ENCODE data around the gene ANTKMT. TPM values are rescaled to one million over a fixed set of nuclear protein-coding genes. Genes with fewer than 3 reads are reported as not detected.

ANTKMT gene
- total and polyA plus RNA-seq, 2 of the 8 experiments (the other 6 are each of a cell fraction or from before 2014, with no cell fraction given): 26.5 to 26.6 TPM

DNA sequence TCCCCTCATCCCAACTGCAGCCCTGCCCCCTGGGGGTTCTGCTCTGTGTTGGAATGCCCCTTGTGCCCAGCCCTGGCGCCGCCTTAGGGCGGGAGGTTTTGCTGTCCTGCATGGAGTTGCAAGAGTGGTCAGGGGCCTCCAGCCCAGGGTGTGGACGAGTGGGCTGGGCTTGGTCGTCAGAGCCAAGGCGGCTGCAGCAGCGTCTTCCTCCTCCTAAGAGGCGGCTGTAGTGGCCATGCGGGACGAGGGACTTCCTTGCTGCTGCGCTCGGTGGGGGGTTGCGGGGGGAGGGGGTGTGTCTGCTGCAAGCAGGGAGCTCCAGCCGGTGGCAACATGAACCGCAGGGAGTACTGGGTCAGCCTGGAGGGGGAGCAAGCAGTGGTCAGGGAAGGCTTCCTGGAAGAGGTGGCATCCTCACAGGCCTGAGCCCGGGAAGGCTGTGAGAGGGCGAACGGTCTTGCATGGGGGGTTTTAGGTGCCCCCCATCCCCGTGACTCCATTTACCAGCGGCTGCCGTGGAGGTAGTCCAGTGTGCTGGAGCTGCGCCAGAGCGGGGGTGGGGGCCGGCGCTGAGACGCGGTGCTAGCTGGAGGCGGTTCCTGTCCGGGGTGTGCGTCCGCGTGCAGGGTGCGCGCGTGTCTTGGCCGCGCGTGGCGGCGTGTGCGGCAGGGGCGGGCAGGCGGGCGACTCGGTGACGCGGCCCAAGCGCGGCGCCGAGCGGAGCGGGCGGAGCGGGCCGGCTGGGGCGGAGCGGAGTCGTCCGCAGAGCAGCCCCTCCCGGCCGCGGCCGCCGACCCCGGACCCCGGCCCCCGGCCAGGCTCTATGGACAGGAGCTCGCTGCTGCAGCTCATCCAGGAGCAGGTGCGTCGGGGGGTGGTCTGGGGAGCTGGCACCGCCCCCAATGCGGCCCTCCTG lies 45.7 kb upstream of the ANTKMT start, which contains the start of gene RHBDL1:
TSS of gene RHBDL1 (plus strand) at position 704 of the 916 bp plus-strand sequence. CDS start at position 824, 120 bp downstream.
- FAIRE-seq (no peak), DNase-seq (ENCODE audit: low read depth in 1 of 2, low spot score in 2 of 2) (peak; percentile 68 to 80)
- Histone ChIP-seq H2BK120ac (replicated peaks; ENCODE audit: low read depth, low read length) (no peak within 1 kb of the TSS), H3K79me2 (ENCODE audit: control insufficient read depth in 1 of 2, insufficient read depth in 2 of 2, low read length in 2 of 2) (no peaks in the 10 kb centered on the region), H4K5ac (ENCODE audit: insufficient read length, low read depth, low read length) (no peak within 1 kb of the TSS), H3K4ac (replicated peaks; ENCODE audit: insufficient read length, low read depth, low read length) (peak within 1 kb of the TSS; percentile 69), H3K9me3 (ENCODE audit: insufficient read depth in 2 of 2, low read depth in 1 of 2, low read length in 1 of 2) (no peaks in the 10 kb centered on the region), H3K14ac (ENCODE audit: insufficient read length) (no peak within 1 kb of the TSS), H3K4me2 (ENCODE audit: insufficient read depth in 1 of 2, low read depth in 2 of 2, low read length in 2 of 2) (peak within 1 kb of the TSS; percentile 79 to 99), H4K20me1 (replicated peaks in 1 of 2; ENCODE audit: control insufficient read depth in 1 of 2, insufficient read depth in 2 of 2, low read length in 2 of 2) (peaks cover 5 to 25% of the 10 kb centered on the region in 2 experiments), H3K4me1 (replicated peaks in 1 of 4; ENCODE audit: control insufficient read depth in 3 of 4, insufficient read depth in 4 of 4, low read length in 3 of 4) (peaks cover 0 to 30% (median 23%) of the 10 kb centered on the region in 4 experiments; a peak in 6 of 7 replicates), H3K4me3 (ENCODE audit: extremely low read depth in 1 of 4, insufficient read depth in 2 of 4, low read depth in 3 of 4, low read length in 4 of 4) (peak within 1 kb of the TSS; percentile 39 to 74 (median 54)), H3K27me3 (replicated peaks in 1 of 4; ENCODE audit: control insufficient read depth in 3 of 4, extremely low read depth in 1 of 4, insufficient read depth in 3 of 4, low read length in 3 of 4) (peaks cover 0 to 2% (median 0%) of the 10 kb centered on the region in 4 experiments; a peak in 2 of 7 replicates), H2BK20ac (ENCODE audit: low read length) (peak within 1 kb of the TSS; percentile 61; the same call in 1 of the 2 replicates), H4K8ac (ENCODE audit: extremely low read depth, insufficient read depth, low read length) (no peak within 1 kb of the TSS), H3K27ac (ENCODE audit: low read depth, low read length) (no peak within 1 kb of the TSS), H2BK5ac (ENCODE audit: low read depth, low read length) (peak within 1 kb of the TSS; percentile 56; the same call in 1 of the 2 replicates), H2BK12ac (ENCODE audit: low read depth, low read length) (peak within 1 kb of the TSS; percentile 96; the same call in 1 of the 2 replicates), H2AFZ (ENCODE audit: low read length) (no peak within 1 kb of the TSS), H3K79me1 (ENCODE audit: low read depth, low read length) (no peaks in the 10 kb centered on the region), H3K56ac (replicated peaks; ENCODE audit: insufficient read length, low read depth, low read length) (peak within 1 kb of the TSS; percentile 9), H3K18ac (ENCODE audit: extremely low read depth, low read length) (peak within 1 kb of the TSS; percentile 60), H3K23ac (ENCODE audit: insufficient read length) (no peak within 1 kb of the TSS), H4K91ac (replicated peaks; ENCODE audit: insufficient read length, low read length) (peak within 1 kb of the TSS; percentile 52), H2AK5ac (ENCODE audit: low read depth, low read length) (peak within 1 kb of the TSS; percentile 75; the same call in 1 of the 2 replicates), H3K9ac (replicated peaks in 1 of 4; ENCODE audit: extremely low read depth in 1 of 4, low read depth in 3 of 4, low read length in 3 of 4) (peak within 1 kb of the TSS in 1 of 4 experiments; percentile 20; a peak in 1 of 7 replicates), H3K23me2 (ENCODE audit: low read depth, low read length) (peaks cover 9% of the 10 kb centered on the region), H3K36me3 (ENCODE audit: control insufficient read depth in 2 of 4, insufficient read depth in 4 of 4, low read length in 3 of 4) (peaks cover 10 to 35% (median 27%) of the 10 kb centered on the region in 4 experiments; a peak in 7 of 8 replicates), H2BK15ac (ENCODE audit: low read length) (peak within 1 kb of the TSS; percentile 92; the same call in 1 of the 2 replicates)
- CTCF ChIA-PET (ENCODE audit: partially characterized antibody): interaction anchor here (0.7 to 12.0 kb wide), 10 partner anchors 8 to 93 kb away, joined by 3 to 75 read pairs (median 4); partner anchors contain the start of genes RHOT2 and WDR24
- WGBS, 2 experiments (ENCODE audit: extremely low coverage in 1 of 2, insufficient coverage in 1 of 2, insufficient read length in 1 of 2, insufficient replicate concordance in 2 of 2, low coverage in 1 of 2, low lambda C conversion rate in 2 of 2, missing lambda C conversion rate in 1 of 2): 8% methylated on average over 39 of the region's 73 CpGs; no CpG with 5 or more reads in 1 of the 2 experiments
- POLR2A ChIA-PET (ENCODE audit: partially characterized antibody): interaction anchor here (1.2 to 13.3 kb wide), 20 partner anchors 9 to 128 kb away, joined by 3 to 214 read pairs (median 6); partner anchors contain the start of genes ANTKMT, CCDC78, JMJD8 and METRN
- TF ChIP-seq NRF1 (IDR thresholded peaks at IDR 0.05; ENCODE audit: low read depth, low read length) (no peak), POLR2AphosphoS5 (IDR thresholded peaks at IDR 0.05; ENCODE audit: low read depth, low read length) (peak; percentile 17; the same call in 1 of the 2 replicates), ASH2L (IDR thresholded peaks at IDR 0.05; ENCODE audit: low read length) (peak; percentile 36), POU5F1 (IDR thresholded peaks at IDR 0.05; ENCODE audit: low read depth, low read length) (no peak), HDAC2 (IDR thresholded peaks at IDR 0.05; ENCODE audit: borderline replicate concordance in 1 of 2, low read depth in 2 of 2, low read length in 2 of 2) (peak in 1 of 2 experiments; percentile 12; a peak in 1 of 4 replicates), HDAC6 (IDR thresholded peaks at IDR 0.05; ENCODE audit: low read depth, low read length) (no peak), POLR2A (IDR thresholded peaks at IDR 0.05; ENCODE audit: control extremely low read depth in 1 of 2, low read depth in 2 of 2, low read length in 2 of 2) (no peak), TAF7 (optimal IDR thresholded peaks at IDR 0.05; ENCODE audit: borderline replicate concordance, low read depth, low read length) (no peak), KDM1A (IDR thresholded peaks at IDR 0.05; ENCODE audit: borderline replicate concordance, low read length) (0 out of 2 replicates have a peak, but pooled peaks have one; percentile 24), SIN3A (conservative IDR thresholded peaks at IDR 0.05 in 1 of 2, IDR thresholded peaks at IDR 0.05 in 1 of 2; ENCODE audit: low read depth in 1 of 2, low read length in 2 of 2) (peak in 1 of 2 experiments; percentile 66; a peak in 1 of 4 replicates)
